HG02943 (cell line): ENCODE results near the gene PIP5K1C.
"Not testable (repeated sequence)": the region's sequence is repeated elsewhere in the genome, so short reads cannot be mapped to it uniquely, and the experiment has no call there.

Experiments used
- ATAC-seq: cut with Tn5 transposase; IDR thresholded peaks from one replicate; pipeline ENCODE4 v1.9.1; 2021; ENCODE audit warnings: mild to moderate bottlenecking, low read depth, moderate library complexity; ENCODE audit not compliant: unreplicated experiment

PIP5K1C gene

DNA sequence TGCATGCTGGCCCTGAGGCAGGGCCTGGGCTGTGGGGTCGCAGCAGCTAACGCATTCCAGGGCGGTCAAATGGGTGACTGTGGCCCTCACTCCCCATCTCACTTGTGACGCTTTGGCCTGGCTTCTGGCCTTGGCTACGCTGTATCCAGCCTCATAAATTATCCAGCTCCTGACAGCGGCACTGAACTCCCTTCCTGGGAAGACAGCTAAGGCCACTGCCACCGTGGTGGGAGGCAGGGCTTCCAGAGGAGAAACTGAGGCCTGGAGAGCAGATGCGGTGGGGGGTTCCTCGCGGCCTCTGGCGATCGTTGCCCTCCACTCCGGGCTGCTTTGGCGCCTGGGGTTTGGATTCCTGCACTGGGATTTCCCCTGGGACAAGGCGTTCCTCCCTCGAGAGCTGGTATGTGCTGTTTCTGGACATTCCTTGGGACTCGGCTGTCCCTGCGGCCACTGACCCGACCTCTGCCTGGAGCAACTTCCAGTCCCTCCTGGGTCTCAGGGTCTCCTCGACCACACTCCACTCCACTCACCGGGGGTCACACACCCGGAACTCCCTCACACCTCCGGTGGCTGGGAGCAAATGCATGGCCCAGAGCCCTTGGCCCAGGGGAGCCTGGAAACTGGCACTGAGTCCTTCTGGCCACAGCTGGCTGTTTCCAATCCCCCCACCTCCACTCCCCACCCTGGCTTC lies 97.0 kb downstream of the PIP5K1C start:
- ATAC-seq, result no peak

DNA sequence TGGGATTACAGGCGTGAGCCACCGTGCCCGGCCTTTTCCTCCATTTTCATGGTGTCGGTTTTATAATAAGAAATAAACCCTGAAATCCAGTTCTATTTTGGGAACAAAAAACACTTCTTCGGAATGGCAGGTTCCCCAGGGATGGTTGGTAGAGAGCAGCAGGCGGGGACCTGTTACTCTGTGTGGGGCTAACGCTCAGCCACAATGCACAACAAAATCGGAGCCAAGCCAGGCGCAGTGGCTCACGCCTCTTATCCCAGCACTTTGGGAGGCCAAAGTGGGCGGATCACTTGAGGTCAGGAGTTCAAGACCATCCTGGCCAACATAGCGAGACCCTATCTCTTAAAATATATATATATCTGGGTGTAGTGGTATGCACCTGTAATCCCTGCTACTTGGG lies 99.2 kb downstream of the PIP5K1C start:
- no peak for ATAC-seq

DNA sequence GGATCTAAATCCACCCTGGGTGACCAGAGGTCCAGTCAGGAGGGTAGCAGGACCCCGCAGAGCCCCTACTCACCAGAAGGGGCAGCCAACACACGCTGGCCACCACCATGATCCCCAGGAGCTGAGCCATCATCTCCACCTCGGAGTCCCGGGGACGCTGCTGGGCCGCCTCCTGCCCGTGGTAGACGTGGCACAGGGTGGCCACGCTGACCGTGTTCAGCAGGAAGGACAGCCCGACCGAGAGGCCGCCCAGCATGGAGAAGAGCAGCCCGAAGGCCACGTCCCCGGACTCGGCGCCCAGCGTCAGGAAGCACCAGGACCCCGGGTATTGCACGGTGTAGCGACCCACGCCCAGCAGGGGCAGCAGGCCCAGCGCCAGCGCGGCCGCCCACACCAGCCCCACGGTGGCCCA lies 100.5 kb downstream of the PIP5K1C start:
- no peak for ATAC-seq

DNA sequence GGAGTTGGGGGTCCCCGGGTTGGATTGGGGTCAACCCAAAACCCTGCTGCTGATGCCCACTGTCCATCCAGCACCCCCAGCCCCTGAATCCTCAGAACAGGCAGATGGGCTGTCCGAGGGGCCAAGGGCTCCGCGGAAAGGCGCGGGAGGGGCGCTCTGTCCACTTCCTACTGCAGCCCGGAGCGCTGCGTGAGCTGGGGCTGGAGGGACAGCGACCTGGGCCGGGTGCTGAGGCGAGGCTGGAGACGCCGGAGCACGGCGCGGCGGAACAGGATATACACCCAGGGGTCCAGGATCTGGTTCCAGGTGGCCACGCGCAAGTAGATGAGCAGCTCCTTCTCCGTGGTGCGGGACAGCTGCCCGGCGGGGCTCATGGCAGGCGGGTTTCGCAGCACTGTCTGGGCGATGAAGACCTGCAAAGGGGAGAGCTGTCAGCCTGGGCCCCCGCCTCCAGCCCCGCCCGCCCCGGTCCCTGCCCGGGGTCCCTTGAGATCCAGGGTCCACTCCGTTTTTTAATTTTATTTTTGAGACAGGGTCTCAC lies 104.7 kb downstream of the PIP5K1C start:
- no peak for ATAC-seq

DNA sequence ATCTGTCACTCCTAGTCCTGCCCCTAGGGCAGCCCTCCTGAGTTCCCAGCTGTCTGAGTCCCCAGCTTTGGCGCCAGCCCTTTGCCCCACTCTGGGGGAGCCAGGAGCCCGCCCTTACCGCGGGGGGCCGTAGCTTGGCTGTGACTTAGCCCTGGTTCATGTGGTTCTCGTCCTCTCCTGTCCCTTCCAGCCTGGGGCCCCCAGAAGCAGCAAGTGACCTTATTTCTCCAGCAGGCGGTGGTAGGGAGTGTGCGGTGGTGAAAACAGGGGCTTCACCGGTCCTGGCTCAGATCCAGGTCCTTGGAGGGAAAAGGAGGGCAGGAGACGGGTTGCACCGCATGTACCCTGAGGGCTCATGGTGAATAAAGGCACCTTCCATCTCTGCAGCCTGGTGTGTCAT lies 107.1 kb downstream of the PIP5K1C start:
- ATAC-seq, result no peak

DNA sequence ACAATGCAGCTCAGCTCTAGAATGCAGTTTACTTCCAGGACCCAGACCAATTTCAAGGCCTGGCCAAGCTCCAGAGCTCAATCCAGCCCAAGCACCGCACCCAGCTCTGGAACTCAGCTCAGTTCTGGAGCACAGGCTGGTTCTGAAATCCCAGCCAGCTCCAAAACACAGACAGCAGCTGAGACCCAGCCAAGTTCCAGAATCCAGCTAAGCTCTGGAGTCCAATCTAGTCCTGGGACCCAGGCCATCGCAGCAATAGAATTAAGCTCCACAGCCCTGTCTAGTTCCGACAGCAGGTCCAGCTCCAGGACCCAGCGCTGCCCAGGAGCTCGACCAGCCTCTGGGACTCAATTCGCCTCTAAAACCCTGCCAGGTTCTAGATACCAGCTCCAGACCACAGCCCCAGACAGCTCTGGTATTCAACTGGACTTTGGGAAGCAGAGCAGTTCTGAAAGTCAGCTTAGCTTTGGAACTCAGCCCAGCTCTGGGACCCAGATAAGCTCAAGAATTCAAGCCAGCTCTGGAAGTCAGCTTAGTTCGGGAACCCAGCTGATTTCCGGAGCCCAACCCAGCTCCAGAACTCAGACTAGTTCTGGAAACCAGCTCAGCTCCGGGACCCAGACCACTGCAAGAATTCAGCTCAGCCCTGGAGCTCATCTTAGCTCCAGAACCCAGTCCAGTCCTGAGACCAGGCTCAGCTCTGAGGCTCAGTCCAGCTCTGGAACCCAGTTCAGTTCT lies 108.2 kb downstream of the PIP5K1C start:
- no peak for ATAC-seq

DNA sequence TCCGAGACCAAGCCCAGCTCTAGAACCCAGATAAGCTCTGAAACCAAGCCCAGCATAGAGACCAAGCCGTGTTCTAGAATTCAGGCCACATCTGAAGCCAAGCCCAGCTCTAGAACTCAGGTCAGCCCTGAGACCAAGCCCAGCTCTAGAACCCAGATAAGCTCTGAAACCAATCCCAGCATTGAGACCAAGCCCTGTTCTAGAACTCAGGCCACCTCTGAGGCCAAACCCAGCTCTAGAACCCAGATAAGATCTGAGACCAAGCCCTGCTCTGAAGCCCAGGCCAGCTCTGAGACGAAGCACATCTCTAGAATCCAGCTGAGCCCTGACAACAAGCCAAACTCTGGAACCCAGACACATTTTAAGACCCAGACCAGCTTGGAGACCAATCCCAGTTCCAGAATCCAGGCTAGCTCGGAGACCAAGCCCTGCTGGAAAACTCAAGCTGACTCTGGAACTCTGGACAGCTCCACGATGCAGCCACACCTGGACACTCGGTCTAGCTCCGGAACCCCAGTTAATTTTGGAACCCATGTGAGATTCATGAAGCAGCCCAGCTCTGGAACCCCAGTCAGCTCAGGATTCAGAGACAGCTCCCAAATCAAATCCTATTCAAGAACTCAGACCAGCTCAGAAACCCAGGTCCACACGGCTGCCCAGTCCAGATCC lies 109.1 kb downstream of the PIP5K1C start:
- no peak for ATAC-seq

DNA sequence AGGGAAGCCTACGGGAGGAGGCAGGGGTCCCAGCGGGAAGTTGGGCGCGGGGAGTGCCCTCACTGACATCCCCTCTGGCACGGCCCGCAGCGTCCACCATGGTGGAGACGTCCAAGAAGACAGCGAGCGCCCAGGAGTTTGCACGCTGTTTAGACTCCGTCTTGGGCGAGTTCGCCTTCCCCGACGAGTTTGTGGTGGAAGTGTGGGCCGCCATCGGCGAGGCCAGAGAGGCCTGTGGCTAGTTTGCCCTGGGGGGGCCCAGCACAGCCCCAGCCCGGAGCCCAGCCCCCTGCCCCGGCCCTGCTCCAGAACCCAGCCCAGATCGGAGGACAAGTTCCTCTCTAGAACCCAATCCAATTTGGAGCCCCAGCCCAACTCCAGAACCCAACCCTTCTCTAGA lies 110.3 kb downstream of the PIP5K1C start:
- no peak for ATAC-seq

DNA sequence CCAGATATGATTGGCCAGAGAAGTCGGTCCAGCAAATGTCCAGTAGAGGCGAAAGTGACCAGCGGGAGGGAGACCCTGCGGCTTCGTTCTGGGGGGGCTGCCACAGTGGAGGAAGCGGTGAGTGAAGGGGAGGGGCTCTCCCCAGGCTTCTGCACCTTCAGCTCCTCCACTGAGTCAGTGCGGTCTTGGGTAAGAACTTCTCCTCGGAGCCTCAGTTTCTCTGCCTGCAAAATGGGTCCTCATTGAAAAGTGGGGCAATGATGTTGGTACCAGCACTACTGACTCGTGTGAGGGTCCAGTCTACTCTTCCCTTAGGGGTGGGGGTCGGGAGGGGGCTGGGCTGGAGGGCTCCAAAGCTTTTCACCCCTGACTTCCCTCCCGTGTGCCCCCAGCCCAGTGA lies 110.8 kb downstream of the PIP5K1C start:
- no peak for ATAC-seq

DNA sequence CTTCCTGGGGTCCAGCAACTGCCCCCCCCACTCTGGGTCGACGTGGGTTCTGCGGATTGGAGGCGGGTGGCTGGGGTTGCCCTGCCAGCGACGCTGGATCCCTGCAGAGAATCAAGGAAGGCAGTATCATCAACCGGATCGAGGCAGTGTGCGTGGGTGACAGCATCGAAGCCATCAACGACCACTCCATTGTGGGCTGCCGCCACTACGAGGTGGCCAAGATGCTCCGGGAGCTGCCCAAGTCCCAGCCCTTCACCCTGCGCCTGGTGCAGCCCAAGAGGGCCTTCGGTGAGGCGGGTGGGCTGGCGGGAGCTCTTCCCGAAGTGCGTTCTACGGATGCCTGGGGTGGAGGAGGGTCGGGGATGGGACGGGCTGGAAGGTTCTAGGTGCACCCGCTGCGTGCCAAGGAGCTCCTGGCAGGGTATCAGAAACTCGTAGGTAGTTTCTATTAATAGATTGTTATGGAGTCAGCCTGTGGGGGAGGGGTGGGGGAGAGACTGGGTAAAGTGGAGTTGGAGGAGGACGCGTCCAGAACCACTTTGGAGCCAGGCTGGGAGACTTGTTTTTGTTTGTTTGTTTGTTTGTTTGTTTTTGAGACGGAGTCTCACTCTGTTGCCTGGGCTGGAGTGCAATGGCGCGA lies 113.4 kb downstream of the PIP5K1C start:
- no peak for ATAC-seq

DNA sequence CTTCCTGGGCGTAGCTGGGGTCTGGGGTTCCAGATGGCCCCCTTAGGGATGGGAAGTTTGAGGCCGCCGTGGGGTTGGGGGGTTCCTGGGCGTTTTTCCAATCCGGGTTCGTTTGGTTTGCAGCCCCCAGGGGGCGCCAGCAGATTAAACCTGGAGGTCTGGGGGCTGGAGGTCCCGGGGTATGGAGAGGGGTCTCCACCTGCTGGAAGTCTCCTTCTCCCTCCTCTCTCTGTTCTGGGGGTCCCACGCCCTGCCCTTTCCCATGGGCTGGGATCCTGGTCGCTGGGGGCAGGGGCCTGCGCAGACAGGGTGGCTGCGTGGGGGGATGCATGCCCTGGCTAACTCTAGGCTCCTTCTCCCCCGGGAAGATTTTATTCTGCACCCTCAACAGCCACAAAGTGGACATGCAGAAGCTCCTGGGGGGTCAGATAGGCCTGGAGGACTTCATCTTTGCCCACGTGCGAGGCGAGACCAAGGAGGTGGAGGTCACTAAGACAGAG lies 114.1 kb downstream of the PIP5K1C start:
- ATAC-seq, result no peak

DNA sequence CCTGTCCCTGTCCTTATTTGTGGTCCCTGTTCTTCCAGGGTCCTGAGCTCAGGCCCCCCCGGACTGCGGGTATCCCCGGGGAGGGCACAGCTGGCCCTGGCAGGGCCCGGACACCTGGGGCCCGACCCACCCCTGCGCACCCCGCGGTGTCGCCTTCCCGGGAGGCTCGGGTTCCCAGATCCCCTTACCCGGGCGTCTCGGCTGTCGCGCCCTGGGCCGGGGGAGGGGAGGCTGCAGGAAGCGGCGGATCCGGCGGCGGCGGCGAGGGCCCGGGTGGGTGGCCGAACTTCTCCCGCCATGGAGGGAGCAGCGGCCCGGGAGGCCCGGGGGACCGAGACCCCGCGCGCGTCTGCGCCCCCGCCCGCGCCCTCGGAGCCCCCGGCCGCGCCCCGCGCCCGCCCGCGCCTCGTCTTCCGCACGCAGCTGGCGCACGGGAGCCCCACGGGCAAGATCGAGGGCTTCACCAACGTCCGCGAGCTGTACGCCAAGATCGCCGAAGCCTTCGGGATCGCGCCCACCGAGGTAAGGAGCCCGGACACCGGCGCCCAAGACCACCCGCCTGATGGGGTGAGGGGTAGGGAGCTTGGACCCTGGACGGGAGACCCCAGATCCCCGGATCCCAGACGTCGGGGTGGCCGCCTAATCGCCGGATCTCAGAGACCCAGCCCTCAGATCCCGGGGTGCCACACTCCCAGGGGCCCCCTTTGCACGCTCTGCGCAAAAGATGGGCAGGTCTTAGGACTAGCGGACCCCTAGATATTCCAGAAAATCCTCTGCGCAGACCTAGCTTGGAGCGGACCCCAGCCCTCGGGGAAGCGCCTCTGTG lies 114.8 kb downstream of the PIP5K1C start, which contains the start of gene GIPC3:
TSS of gene GIPC3 (plus strand) at position 178 of the 826 bp plus-strand sequence. CDS start at position 298, 120 bp downstream.
- ATAC-seq, result no peak

DNA sequence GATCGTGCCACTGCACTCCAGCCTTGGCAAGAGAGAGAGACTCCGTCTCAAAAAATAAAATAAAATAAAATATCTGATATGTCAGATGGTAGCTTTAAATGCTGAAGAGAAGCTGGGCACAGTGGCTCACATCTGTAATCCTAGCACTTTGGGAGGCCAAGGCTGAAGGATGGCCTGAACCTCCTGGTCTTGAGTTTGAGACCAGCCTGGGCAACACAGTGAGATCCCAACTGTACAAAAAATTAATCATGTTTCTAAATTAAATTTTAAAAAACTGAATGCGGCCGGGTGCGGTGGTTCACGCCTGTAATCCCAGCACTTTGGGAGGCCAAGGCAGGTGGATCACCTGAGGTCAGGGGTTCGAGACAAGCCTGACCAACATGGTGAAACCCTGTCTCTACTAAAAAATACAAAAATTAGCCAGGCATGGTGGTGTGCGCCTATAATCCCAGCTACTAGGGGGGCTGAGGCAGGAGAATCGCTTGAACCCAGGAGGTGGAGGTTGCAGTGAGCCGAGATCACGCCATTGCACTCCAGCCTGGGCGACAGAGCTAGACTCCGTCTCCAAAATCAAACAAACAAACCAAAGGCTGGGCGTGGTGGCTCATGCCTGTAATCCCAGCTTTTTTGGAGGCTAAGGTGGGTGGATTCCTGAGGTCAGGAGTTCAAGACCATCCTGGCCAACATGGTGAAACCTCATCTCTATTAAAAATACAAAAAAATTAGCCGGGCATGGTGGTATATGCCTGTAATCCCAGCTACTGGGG lies 116.0 kb downstream of the PIP5K1C start:
- not testable (repeated sequence) for ATAC-seq

DNA sequence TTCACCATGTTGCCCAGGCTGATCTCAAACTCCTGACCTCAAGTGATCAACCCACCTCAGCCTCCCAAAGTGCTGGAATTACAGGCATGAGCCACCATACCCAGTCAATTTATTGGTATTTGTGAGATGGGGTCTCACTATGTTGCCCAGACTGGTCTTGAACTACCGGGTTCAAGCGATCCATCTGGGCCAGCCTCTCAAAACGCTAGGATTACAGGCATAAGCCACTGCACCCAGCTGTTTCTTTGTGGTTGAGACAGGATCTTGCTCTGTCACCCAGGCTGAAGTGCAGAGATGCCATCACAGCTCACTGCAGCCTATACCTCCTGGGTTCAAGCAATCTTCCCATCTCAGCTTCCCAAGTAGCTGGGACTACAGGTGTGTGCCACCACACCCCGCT lies 118.5 kb downstream of the PIP5K1C start:
- ATAC-seq, result not testable (repeated sequence)
